Stimulated activated naive CD8-positive, alpha-beta T cell treated with anti-CD3 and anti-CD28 coated beads, Interleukin-15, amount 100 ng/mL, for 72 hours (primary cell): ENCODE results near the gene ATRNL1.
A peak's percentile ranks its signal among the peaks of the same experiment; 100 is the strongest.

ENCODE experiments used
- ATAC-seq: fragments of 150-1000 bp; cut with Tn5 transposase; 2 replicates; pipeline ENCODE4 v1.10.0; 2021; ENCODE audit warnings: mild to moderate bottlenecking, moderate library complexity
- DNase-seq, 2 donors: peaks; one replicate each; pipeline ENCODE4 v3.0.0; 2021 to 2022
- H3K27ac Mint-ChIP-seq, 2 donors: one replicate each; pipeline ENCODE4 v1.8.0; 2022; ENCODE audit warnings: mild to moderate bottlenecking in 2 of 2, mixed read lengths in 2 of 2, moderate library complexity in 2 of 2
- H3K27me3 Mint-ChIP-seq: one replicate; pipeline ENCODE4 v1.8.0; 2022; ENCODE audit warnings: mixed read lengths
- H3K4me1 Mint-ChIP-seq: one replicate; pipeline ENCODE4 v1.8.0; 2022; ENCODE audit warnings: mild to moderate bottlenecking, mixed read lengths
- H3K4me3 Mint-ChIP-seq, 2 donors: one replicate each; pipeline ENCODE4 v1.8.0; 2022; ENCODE audit warnings: mild to moderate bottlenecking in 2 of 2, mixed read lengths in 2 of 2, moderate library complexity in 1 of 2
- H3K9me3 Mint-ChIP-seq, 2 donors: one replicate each; pipeline ENCODE4 v1.8.0; 2022; ENCODE audit warnings: mixed read lengths in 2 of 2

ATRNL1 gene

DNA sequence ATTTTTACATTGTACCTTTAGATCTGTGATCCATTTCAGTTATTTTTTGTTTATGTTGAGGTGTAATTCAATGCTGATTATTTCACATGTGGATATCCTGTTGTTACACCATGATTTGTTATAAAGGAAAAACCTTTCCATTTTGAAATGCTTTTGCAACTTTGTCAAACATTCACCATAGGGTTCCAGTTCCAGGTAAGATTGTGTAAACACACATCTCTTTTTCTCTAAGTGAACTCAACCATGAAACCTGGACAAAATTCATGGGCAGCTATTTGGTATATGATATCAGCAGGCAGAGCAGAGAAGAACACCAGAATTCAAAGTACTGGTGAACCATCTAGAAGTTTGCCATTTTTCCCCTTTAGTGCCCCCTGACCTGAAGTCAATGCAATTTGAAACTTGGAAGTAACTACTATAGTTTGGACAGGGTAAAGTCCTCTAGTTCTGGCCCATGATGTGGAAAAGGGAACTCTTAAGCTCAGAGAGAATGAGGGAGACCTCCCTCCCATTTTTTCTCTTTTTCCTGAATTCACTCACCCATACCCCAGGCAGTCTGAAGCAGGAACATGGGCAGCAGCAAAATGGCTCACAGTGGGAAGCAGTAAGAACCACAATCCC, 446.1 kb downstream of the ATRNL1 start:
- ATAC-seq = no peak

DNA sequence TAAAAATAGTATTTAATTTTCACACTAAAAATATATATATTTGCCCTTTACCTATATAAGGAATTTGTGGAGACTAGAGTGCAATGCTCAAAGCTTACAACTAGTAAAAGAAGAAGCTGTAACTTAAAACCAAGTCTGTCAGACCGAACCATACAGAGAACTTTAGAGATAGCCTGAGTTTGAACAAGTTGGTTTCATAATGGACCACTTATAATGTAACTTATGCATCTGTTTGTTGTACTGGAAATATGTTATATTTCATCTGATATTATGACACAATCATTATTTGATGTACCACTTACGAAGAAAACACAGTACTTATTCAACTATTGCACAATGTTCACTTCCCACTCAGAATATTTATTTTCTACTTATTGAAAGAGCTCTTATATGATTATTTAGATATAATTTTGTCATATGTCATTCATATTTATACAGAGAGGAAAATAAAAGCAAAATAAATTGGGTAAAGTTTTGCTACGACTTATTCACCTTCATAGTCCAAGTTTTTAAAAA, 462.8 kb downstream of the ATRNL1 start:
- H3K27ac Mint-ChIP-seq = no peak overlapping the region
- no peaks in the 10 kb centered on the region for H3K4me1 Mint-ChIP-seq
- H3K27me3 Mint-ChIP-seq = no peaks in the 10 kb centered on the region
- H3K9me3 Mint-ChIP-seq = peaks cover 0 to 7% of the 10 kb centered on the region in 2 donors
- DNase-seq (no peak), ATAC-seq (no peak)
- no peak overlapping the region for H3K4me3 Mint-ChIP-seq

More for the DNA sequence above, 446.1 kb downstream of the ATRNL1 start:
- H3K9me3 Mint-ChIP-seq = peaks cover 4 to 6% of the 10 kb centered on the region in 2 donors
- H3K4me3 Mint-ChIP-seq = no peak overlapping the region
- H3K27ac Mint-ChIP-seq = no peak overlapping the region
- no peaks in the 10 kb centered on the region for H3K27me3 Mint-ChIP-seq
- no peaks in the 10 kb centered on the region for H3K4me1 Mint-ChIP-seq
- DNase-seq = no peak

DNA sequence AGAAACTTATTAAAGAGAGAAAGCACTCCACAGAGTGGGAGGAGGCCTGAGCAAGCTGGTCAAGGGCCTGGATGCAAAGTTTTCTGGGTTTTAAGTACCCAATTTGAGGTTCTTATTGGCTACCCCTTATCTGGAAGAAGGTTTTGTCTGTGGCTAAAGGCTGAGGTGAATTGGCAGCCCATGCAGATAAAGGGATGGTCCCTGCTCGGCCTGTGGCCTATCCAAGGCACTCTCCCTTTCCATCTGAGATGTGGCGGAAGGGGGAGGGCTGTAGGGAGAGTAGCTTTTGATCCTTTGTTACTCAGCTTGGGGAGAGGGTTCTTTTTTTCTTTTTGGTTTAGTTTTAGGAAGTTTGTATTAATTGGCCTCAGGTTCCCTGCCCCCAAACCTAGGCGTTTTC, 465.1 kb downstream of the ATRNL1 start:
- ATAC-seq (no peak), DNase-seq (no peak)
- Mint-ChIP-seq H3K27me3 (no peaks in the 10 kb centered on the region), H3K9me3 (peaks cover 0 to 7% of the 10 kb centered on the region in 2 donors), H3K27ac (no peak overlapping the region), H3K4me3 (no peak overlapping the region), H3K4me1 (no peaks in the 10 kb centered on the region)

DNA sequence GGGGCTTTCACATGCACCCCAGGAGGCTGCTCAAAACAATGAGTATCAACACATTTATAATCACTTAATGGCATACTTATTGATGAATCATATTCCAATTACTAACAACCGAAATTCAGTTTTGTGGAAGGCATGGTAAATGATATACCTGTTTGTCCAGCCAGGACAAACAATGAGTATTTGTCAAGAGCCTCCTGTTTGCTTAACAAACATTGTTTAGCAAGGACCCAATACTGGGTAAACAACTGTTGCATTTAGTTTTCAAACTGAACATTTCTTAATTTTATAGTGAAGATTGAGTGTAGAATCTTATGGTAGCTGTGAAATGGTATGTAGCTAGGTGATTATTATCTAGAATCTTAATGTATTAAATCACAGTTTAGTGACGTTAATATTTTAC, 473.7 kb downstream of the ATRNL1 start:
- DNase-seq (no peak), ATAC-seq (no peak)
- H3K4me3 Mint-ChIP-seq = no peak overlapping the region
- no peaks in the 10 kb centered on the region for H3K4me1 Mint-ChIP-seq
- no peak overlapping the region for H3K27ac Mint-ChIP-seq
- no peaks in the 10 kb centered on the region for H3K27me3 Mint-ChIP-seq
- peaks cover 0 to under 1% of the 10 kb centered on the region in 2 donors for H3K9me3 Mint-ChIP-seq

DNA sequence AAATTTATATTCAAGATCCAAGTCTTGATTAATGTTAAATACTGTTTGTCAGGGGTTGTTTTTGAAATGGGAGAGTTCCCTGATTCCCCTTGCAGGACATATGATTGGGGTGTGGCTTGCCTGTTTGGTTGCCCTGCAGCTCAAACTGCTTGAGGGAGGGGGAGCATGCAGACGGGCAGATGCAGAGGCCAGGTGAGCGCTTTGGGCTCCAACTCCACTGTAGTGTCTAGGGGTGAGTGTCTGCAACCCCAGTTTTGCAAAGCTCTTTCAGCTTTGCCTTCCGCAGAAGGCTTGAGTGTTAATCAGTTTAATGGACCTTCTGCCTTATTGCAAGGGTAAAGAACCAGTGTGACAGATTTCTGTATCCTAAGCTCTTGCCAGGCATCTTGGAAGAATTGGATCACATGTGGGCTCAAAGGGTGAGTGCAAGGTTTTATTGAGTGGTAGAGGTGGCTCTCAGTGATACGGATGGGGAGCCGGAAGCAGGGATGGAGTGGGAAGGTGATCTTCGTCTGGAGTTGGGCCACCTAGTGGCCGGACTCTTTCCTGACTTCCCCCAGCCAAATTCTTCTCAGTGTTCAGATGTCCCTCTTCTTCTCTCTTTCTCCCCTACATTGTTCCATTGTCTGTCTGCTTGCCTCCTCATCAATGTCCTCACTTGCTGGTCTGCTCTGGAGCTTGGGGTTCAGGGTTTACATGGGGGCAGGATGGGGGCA, 479.7 kb downstream of the ATRNL1 start:
- Mint-ChIP-seq H3K9me3 (peaks cover 6 to 7% of the 10 kb centered on the region in 2 donors), H3K4me3 (no peak overlapping the region), H3K27me3 (no peaks in the 10 kb centered on the region), H3K27ac (no peak overlapping the region), H3K4me1 (no peaks in the 10 kb centered on the region)
- DNase-seq = no peak
- ATAC-seq = no peak

DNA sequence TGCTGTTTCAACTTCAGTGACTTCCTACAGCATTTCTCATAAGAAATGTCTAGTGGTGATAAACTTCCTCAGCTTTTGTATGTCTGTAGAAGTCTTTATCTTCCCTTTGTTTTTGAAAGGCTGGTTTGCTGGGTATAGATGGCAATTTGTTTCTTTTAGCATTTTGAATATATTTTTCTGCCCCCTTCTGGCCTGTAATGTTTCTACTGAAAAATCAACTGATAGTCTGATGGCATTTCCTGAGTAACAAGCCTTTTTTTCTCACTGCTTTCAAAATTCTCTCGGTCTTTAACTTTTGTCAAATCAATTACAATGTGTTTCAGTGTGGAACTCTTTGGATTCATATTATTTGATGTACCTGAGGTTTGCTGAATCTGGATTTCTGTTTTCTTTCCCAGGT, 487.1 kb downstream of the ATRNL1 start:
- Mint-ChIP-seq H3K9me3 (peaks cover 6 to 17% of the 10 kb centered on the region in 2 donors), H3K4me1 (no peaks in the 10 kb centered on the region), H3K4me3 (no peak overlapping the region), H3K27ac (peak overlapping the region in 1 of 2 donors; percentile 81), H3K27me3 (no peaks in the 10 kb centered on the region)
- ATAC-seq (no peak), DNase-seq (no peak)

DNA sequence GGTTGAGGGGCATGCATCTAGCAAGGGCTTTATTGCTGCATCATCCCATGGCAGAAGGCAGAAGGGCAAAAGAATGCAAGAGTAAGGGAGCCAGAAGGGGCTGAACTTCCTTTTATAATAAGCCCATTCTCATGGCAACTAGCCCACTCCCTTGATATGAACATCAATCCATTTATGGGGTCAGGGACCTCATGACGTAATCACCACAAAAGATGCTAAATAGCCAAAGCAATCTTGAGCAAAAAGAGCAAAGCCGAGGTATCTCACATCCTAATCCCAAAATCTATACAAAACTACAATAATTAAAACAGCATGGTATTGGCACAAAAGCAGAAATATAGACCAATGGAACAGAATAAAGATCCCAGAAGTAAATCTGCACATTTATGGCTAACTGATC, 499.9 kb downstream of the ATRNL1 start:
- peaks cover 0 to 13% of the 10 kb centered on the region in 2 donors for H3K9me3 Mint-ChIP-seq
- H3K27ac Mint-ChIP-seq = no peak overlapping the region
- ATAC-seq (no peak), DNase-seq (no peak)
- no peak overlapping the region for H3K4me3 Mint-ChIP-seq
- H3K27me3 Mint-ChIP-seq = no peaks in the 10 kb centered on the region
- no peaks in the 10 kb centered on the region for H3K4me1 Mint-ChIP-seq

DNA sequence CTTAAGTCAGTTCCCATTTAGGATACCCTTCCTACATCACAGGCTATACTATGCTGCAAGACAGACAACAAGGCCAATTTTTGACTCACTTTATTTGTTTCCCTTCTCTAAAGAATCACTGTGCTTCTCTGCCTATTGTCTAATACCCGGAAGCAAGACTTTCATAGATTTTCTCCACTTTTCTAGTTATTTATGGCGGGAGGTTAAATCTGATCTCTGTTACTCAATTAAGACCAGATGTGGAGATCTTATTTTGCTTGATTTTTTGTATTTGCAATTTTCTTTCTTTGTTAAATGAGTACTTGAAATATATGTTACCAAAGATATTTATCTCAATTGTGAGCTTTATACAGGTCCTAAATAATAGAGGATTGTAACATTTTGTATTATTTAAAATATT, 511.5 kb downstream of the ATRNL1 start:
- H3K4me3 Mint-ChIP-seq = no peak overlapping the region
- H3K4me1 Mint-ChIP-seq = no peaks in the 10 kb centered on the region
- no peaks in the 10 kb centered on the region for H3K9me3 Mint-ChIP-seq
- no peak overlapping the region for H3K27ac Mint-ChIP-seq
- DNase-seq (no peak), ATAC-seq (no peak)
- H3K27me3 Mint-ChIP-seq = no peaks in the 10 kb centered on the region

DNA sequence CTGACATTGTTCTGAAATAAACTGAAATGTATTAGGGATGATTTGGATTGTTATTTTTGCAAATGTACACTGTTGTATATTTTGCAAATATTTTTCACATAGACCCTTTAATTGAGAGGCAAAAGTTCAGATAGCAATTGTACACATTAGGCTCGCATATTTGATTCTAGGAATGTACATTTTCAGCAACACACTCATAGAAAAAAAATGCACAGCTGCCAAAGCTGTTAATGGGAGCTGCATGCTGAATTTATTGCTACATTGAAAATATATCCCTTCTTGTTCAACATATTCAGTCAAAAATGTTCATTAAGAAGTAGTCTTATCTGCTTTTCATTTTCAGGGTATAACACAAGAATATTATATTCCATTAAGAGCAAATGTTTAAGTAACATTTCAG, 512.9 kb downstream of the ATRNL1 start:
- Mint-ChIP-seq H3K4me3 (no peak overlapping the region), H3K9me3 (no peaks in the 10 kb centered on the region), H3K4me1 (no peaks in the 10 kb centered on the region), H3K27ac (no peak overlapping the region), H3K27me3 (no peaks in the 10 kb centered on the region)
- DNase-seq (no peak), ATAC-seq (no peak)

DNA sequence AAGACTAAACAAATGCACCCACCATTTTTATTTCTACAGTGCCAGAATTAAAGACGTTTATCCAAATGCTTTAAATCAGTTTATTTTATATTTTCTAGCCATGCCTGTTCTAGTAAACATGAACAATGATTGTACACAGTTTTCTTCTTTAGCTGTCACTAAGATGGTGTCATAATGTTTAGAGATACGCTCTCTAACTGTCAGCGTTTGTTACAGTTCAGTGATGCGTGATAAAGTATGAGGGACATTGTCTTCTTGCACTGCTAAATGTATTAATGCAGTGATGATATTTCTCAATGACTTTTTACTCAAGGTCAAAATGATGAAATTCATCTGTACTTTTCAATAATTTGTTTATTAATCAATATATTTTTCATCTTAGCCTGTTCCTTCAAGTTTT, 513.6 kb downstream of the ATRNL1 start:
- H3K4me3 Mint-ChIP-seq = no peak overlapping the region
- ATAC-seq (no peak), DNase-seq (no peak)
- no peaks in the 10 kb centered on the region for H3K9me3 Mint-ChIP-seq
- no peak overlapping the region for H3K27ac Mint-ChIP-seq
- no peaks in the 10 kb centered on the region for H3K4me1 Mint-ChIP-seq
- H3K27me3 Mint-ChIP-seq = no peaks in the 10 kb centered on the region

DNA sequence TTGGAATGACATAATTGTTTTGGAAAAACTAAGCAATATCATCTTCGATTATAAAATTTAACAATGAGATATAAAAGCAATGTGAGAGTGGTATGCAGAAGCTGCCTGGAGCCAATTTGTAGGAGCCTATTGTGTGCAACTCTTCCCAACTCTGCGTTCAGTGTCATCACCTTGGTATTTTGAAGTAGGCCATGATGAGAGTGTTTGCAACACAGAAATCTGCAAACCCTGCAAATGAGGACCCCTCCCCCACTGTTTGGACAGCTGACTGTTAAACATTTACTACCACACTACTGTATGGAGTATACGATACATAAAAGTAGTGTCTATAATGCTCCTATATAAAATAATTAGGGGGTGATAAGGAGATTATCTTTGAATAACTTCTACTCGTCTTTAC, 531.3 kb downstream of the ATRNL1 start:
- H3K27me3 Mint-ChIP-seq = no peaks in the 10 kb centered on the region
- H3K27ac Mint-ChIP-seq = no peak overlapping the region
- H3K4me3 Mint-ChIP-seq = no peak overlapping the region
- H3K4me1 Mint-ChIP-seq = no peaks in the 10 kb centered on the region
- DNase-seq (no peak), ATAC-seq (no peak)
- peaks cover 0 to 9% of the 10 kb centered on the region in 2 donors for H3K9me3 Mint-ChIP-seq

DNA sequence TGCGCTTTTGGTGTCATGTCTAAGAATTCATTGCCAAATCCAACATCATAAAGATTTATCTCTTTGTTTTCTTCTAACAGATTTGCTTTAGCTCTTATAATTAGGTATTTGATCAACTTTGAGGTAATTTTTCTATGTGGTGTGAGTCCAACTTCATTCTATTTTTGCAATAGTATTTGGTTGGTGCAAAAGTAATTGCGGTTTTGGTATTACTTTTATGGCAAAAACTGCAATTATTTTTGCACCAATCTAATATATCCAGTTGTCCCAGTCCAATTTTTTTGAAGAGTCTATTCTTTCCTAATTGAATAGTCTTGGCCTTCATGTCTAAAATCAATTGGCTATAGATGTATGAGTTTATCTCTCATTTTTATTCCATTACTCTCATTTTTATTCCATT, 535.5 kb downstream of the ATRNL1 start:
- H3K4me1 Mint-ChIP-seq = no peaks in the 10 kb centered on the region
- DNase-seq (no peak), ATAC-seq (no peak)
- no peak overlapping the region for H3K4me3 Mint-ChIP-seq
- no peaks in the 10 kb centered on the region for H3K27me3 Mint-ChIP-seq
- H3K27ac Mint-ChIP-seq = no peak overlapping the region
- H3K9me3 Mint-ChIP-seq = peaks cover 0 to 5% of the 10 kb centered on the region in 2 donors

DNA sequence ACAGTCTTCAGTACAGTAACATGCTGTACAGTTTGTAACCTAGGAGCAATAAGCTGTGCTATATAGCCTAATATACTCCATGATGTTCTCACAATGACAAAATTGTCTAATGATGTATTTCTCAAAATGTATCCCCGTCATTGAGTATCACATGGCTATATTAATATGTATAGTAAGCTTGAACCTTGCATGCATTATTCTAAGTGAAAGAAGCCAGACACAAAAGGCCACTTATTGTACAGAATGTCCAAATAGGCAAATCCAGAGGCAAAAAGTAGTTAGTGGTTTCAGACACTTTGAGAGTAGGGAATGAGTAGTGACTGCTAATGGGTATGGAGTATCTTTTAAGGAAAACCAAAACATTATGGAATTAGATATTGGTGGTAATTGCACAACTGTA, 545.1 kb downstream of the ATRNL1 start:
- H3K9me3 Mint-ChIP-seq = peaks cover 0 to 7% of the 10 kb centered on the region in 2 donors
- no peak overlapping the region for H3K27ac Mint-ChIP-seq
- no peaks in the 10 kb centered on the region for H3K27me3 Mint-ChIP-seq
- ATAC-seq = no peak
- H3K4me1 Mint-ChIP-seq = no peaks in the 10 kb centered on the region
- H3K4me3 Mint-ChIP-seq = no peak overlapping the region
- DNase-seq = no peak

DNA sequence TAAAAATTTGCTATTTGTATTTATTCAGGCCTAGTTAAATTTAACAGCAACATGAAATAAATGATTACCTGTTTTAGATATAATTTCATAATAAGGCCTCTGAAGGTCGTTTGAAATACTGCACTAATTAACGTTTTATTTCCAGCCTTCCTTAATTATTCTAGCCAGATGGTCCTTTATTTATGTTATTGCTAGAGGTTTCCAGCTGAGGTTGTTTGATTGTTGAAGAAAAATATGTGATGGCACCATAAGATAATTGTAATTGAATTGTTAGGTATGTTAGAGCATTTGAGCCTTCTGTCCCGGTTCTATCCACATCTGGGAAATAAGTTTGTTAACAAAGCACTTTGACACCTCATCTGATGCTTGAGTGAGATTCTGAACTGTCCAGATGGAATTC, 556.1 kb downstream of the ATRNL1 start:
- DNase-seq = no peak
- peaks cover 0 to 8% of the 10 kb centered on the region in 2 donors for H3K9me3 Mint-ChIP-seq
- no peak overlapping the region for H3K4me3 Mint-ChIP-seq
- H3K27me3 Mint-ChIP-seq = no peaks in the 10 kb centered on the region
- no peak overlapping the region for H3K27ac Mint-ChIP-seq
- ATAC-seq = no peak
- no peaks in the 10 kb centered on the region for H3K4me1 Mint-ChIP-seq

DNA sequence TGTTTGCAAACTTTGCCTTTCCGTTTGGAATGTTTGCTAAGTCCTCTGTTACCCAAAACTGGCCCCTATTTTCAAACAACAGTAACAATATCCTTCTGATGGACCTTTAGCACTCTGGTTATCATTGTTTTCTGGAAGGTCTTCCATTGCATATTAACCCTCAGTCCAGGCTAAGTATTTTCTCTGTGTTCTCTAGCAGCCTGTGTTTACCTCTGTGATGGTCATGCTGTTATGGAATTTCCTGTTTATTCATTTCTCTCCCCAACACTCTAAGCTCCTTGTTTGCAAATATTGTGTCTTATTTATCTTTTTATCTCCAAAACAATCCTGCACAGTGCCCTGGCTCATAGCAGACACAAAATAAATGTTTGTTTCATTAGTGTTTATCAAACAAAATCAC, 560.3 kb downstream of the ATRNL1 start:
- ATAC-seq = no peak
- no peak for DNase-seq
- H3K27ac Mint-ChIP-seq = no peak overlapping the region
- no peak overlapping the region for H3K4me3 Mint-ChIP-seq
- no peaks in the 10 kb centered on the region for H3K27me3 Mint-ChIP-seq
- no peaks in the 10 kb centered on the region for H3K4me1 Mint-ChIP-seq
- peaks cover 7 to 13% of the 10 kb centered on the region in 2 donors for H3K9me3 Mint-ChIP-seq

DNA sequence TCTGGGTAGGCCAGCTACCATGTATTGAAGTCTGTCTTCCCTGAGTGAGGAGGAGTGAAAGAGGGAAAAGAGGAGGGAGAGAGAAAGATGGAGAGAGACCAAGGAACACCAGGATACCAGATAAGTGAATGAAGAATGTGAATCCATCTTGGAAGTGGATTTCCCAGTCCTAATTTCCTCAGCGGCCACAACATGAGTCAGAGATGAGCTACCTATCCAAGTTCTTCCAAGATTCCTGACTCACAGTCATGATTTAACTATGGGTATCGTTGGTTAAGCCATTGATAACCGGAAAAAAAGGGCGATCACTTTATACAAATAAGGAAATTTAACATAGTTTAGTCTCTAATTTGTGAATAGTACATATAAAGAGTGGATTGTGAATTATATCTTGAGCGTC, 561.8 kb downstream of the ATRNL1 start:
- ATAC-seq (no peak), DNase-seq (no peak)
- H3K9me3 Mint-ChIP-seq = peaks cover 7 to 13% of the 10 kb centered on the region in 2 donors
- no peak overlapping the region for H3K27ac Mint-ChIP-seq
- H3K27me3 Mint-ChIP-seq = no peaks in the 10 kb centered on the region
- no peak overlapping the region for H3K4me3 Mint-ChIP-seq
- H3K4me1 Mint-ChIP-seq = no peaks in the 10 kb centered on the region
